H1 (cell line): ENCODE data around the gene SLC12A2. TPM values are rescaled to one million over a fixed set of nuclear protein-coding genes. Genes with fewer than 3 reads are reported as not detected.

Experiments used
- CTCF ChIA-PET: fragments of 300-600 bp; sonication (Branson Sonifier 250); formaldehyde crosslinking; loops from one replicate; lab custom pipeline; 2021; ENCODE audit not compliant: partially characterized antibody; lab: Charles Lee
- POLR2A ChIA-PET: fragments of 300-600 bp; sonication (Branson Sonifier 250); formaldehyde crosslinking; loops from one replicate; lab custom pipeline; 2021; ENCODE audit warnings: inconsistent platforms; ENCODE audit not compliant: partially characterized antibody; lab: Charles Lee
- DNase-seq, 2 experiments: peaks; one replicate each; pipeline versions ENCODE4 v3.0.0 to v3.0.0-alpha.2; 2010 to 2022; ENCODE audit warnings: low spot score in 2 of 2, low read depth in 1 of 2, mixed read lengths in 1 of 2
- FAIRE-seq: peaks from 2 replicates; lab custom pipeline; 2011; peaks lifted over from hg19 to GRCh38; lab: Jason Lieb, UNC
- H2AFZ ChIP-seq: 2 replicates; pipeline ENCODE4 v1.8.1; 2012; ENCODE audit warnings: low read length, inconsistent platforms
- H2AK5ac ChIP-seq: 2 replicates; pipeline ENCODE4 v1.6.1; 2013; ENCODE audit warnings: low read depth, low read length
- H2BK120ac ChIP-seq: replicated peaks from 2 replicates; pipeline ENCODE3; 2013; ENCODE audit warnings: low read depth, low read length, inconsistent platforms
- H2BK12ac ChIP-seq: 2 replicates; pipeline ENCODE4 v1.6.1; 2013; ENCODE audit warnings: low read depth, low read length
- H2BK15ac ChIP-seq: 2 replicates; pipeline ENCODE4 v1.6.1; 2013; ENCODE audit warnings: low read length
- H2BK20ac ChIP-seq: 2 replicates; pipeline ENCODE4 v1.6.1; 2013; ENCODE audit warnings: low read length
- H2BK5ac ChIP-seq: 2 replicates; pipeline ENCODE4 v1.6.1; 2013; ENCODE audit warnings: low read depth, low read length
- H3K14ac ChIP-seq: 2 replicates; pipeline ENCODE4 v1.6.1; 2013; ENCODE audit warnings: inconsistent platforms; ENCODE audit not compliant: insufficient read length
- H3K18ac ChIP-seq: 2 replicates; pipeline ENCODE4 v1.6.1; 2013; ENCODE audit warnings: low read length; ENCODE audit errors: extremely low read depth
- H3K23ac ChIP-seq: 2 replicates; pipeline ENCODE4 v1.6.1; 2013; ENCODE audit warnings: inconsistent platforms; ENCODE audit not compliant: insufficient read length
- H3K23me2 ChIP-seq: 2 replicates; pipeline ENCODE4 v1.6.1; 2013; ENCODE audit warnings: low read depth, low read length
- H3K27ac ChIP-seq: 2 replicates; pipeline ENCODE4 v1.6.1; 2011; ENCODE audit warnings: low read depth, low read length, inconsistent platforms
- H3K27me3 ChIP-seq, 4 experiments: replicated peaks in 1 of 4; 1 replicate in 1 of 4; 2 replicates in 3 of 4; pipeline versions ENCODE4 v1.6.1 to v1.8.1; 2011 to 2013; ENCODE audit warnings: low read length in 3 of 4, mild to moderate bottlenecking in 3 of 4, inconsistent platforms in 2 of 4, mixed read lengths in 2 of 4, moderate library complexity in 1 of 4; ENCODE audit not compliant: control insufficient read depth in 3 of 4, insufficient read depth in 3 of 4; ENCODE audit errors: extremely low read depth in 1 of 4
- H3K36me3 ChIP-seq, 4 experiments: 2 replicates each; pipeline versions ENCODE4 v1.6.1 to v1.8.1; 2011 to 2013; ENCODE audit warnings: mild to moderate bottlenecking in 4 of 4, low read length in 3 of 4, moderate library complexity in 2 of 4, control low read depth in 1 of 4, inconsistent platforms in 1 of 4; ENCODE audit not compliant: insufficient read depth in 4 of 4, control insufficient read depth in 2 of 4
- H3K4ac ChIP-seq: replicated peaks from 2 replicates; pipeline ENCODE3; 2013; ENCODE audit warnings: low read length, low read depth, mixed read lengths, inconsistent platforms; ENCODE audit not compliant: insufficient read length
- H3K4me1 ChIP-seq, 4 experiments: replicated peaks in 1 of 4; 1 replicate in 1 of 4; 2 replicates in 3 of 4; pipeline versions ENCODE4 v1.6.1 to v1.8.1; 2011 to 2013; ENCODE audit warnings: low read length in 3 of 4, inconsistent platforms in 2 of 4, mixed read lengths in 1 of 4; ENCODE audit not compliant: insufficient read depth in 4 of 4, control insufficient read depth in 3 of 4
- H3K4me2 ChIP-seq, 2 experiments: 2 replicates each; pipeline versions ENCODE4 v1.6.1 to v1.8.1; 2011 to 2013; ENCODE audit warnings: low read depth in 2 of 2, low read length in 2 of 2, control low read depth in 1 of 2, inconsistent platforms in 1 of 2, mild to moderate bottlenecking in 1 of 2; ENCODE audit not compliant: insufficient read depth in 1 of 2
- H3K4me3 ChIP-seq, 4 experiments: fragments of 200-600, 300-600 bp in 1 of 4; sonication (generic), shearing (Covaris generic), sonication (Bioruptor Twin) in 1 of 4; 2 replicates each; pipeline versions ENCODE4 v1.5.1 to v1.8.1; 2011 to 2016; ENCODE audit warnings: low read length in 4 of 4, low read depth in 3 of 4, control low read depth in 2 of 4, inconsistent platforms in 2 of 4, mild to moderate bottlenecking in 2 of 4, mixed read lengths in 1 of 4, moderate library complexity in 1 of 4; ENCODE audit not compliant: insufficient read depth in 2 of 4; ENCODE audit errors: extremely low read depth in 1 of 4
- H3K56ac ChIP-seq: replicated peaks from 2 replicates; pipeline ENCODE3; 2013; ENCODE audit warnings: low read depth, mild to moderate bottlenecking, mixed read lengths, low read length, inconsistent platforms; ENCODE audit not compliant: insufficient read length
- H3K79me1 ChIP-seq: 2 replicates; pipeline ENCODE4 v1.6.1; 2013; ENCODE audit warnings: low read depth, low read length, control low read depth
- H3K79me2 ChIP-seq, 2 experiments: 2 replicates each; pipeline versions ENCODE4 v1.6.1 to v1.8.1; 2012 to 2013; ENCODE audit warnings: low read length in 2 of 2, mild to moderate bottlenecking in 2 of 2, inconsistent platforms in 1 of 2; ENCODE audit not compliant: insufficient read depth in 2 of 2, control insufficient read depth in 1 of 2
- H3K9ac ChIP-seq, 4 experiments: replicated peaks in 1 of 4; 1 replicate in 1 of 4; 2 replicates in 3 of 4; pipeline versions ENCODE4 v1.6.1 to v1.8.1; 2011 to 2013; ENCODE audit warnings: low read depth in 3 of 4, low read length in 3 of 4, control low read depth in 2 of 4, mild to moderate bottlenecking in 2 of 4, moderate library complexity in 2 of 4, inconsistent platforms in 1 of 4; ENCODE audit errors: extremely low read depth in 1 of 4
- H3K9me3 ChIP-seq, 2 experiments: 2 replicates each; pipeline versions ENCODE4 v1.6.1 to v1.8.1; 2012 to 2013; ENCODE audit warnings: mild to moderate bottlenecking in 2 of 2, moderate library complexity in 2 of 2, control low read depth in 1 of 2, inconsistent platforms in 1 of 2, low read depth in 1 of 2, low read length in 1 of 2, mixed read lengths in 1 of 2; ENCODE audit not compliant: insufficient read depth in 2 of 2
- H4K20me1 ChIP-seq, 2 experiments: replicated peaks in 1 of 2; 2 replicates each; pipeline versions ENCODE3 to v1.8.1; 2011 to 2013; ENCODE audit warnings: inconsistent platforms in 2 of 2, low read length in 2 of 2, mild to moderate bottlenecking in 1 of 2; ENCODE audit not compliant: insufficient read depth in 2 of 2, control insufficient read depth in 1 of 2
- H4K5ac ChIP-seq: 2 replicates; pipeline ENCODE4 v1.6.1; 2013; ENCODE audit warnings: low read length, low read depth, mixed read lengths, inconsistent platforms; ENCODE audit not compliant: insufficient read length
- H4K8ac ChIP-seq: 2 replicates; pipeline ENCODE4 v1.8.0; 2013; ENCODE audit warnings: mild to moderate bottlenecking, moderate library complexity, low read length, inconsistent platforms; ENCODE audit not compliant: insufficient read depth; ENCODE audit errors: extremely low read depth
- H4K91ac ChIP-seq: replicated peaks from 2 replicates; pipeline ENCODE3; 2013; ENCODE audit warnings: low read length, mixed read lengths, inconsistent platforms; ENCODE audit not compliant: insufficient read length
- NRF1 ChIP-seq: IDR thresholded peaks from 2 replicates; pipeline ENCODE4 v1.6.1; 2011; ENCODE audit warnings: mild to moderate bottlenecking, low read depth, low read length, improper control_type of control experiment
- WGBS, 2 experiments: shearing (Covaris generic) in 1 of 2; methylation state at CpG; one replicate each; pipeline versions ENCODE4 v1.1.6 to v1.1.7; 2013 to 2015; ENCODE audit warnings: low lambda C conversion rate in 2 of 2, mixed read lengths in 2 of 2, inconsistent platforms in 1 of 2, low coverage in 1 of 2, missing lambda C conversion rate in 1 of 2; ENCODE audit not compliant: insufficient replicate concordance in 2 of 2, insufficient coverage in 1 of 2, insufficient read length in 1 of 2; ENCODE audit errors: extremely low coverage in 1 of 2, missing lambda C conversion rate in 1 of 2; 5-methylcytosine and 5-hydroxymethylcytosine counted together
- polyA plus RNA-seq, 7 experiments: library from polyadenylated mRNA; depleted of rRNA in 3 of 7; stranded (reverse) in 5 of 7; unstranded in 2 of 7; fragments of >200 nt in 5 of 7; fragments of 200-250 nt in 2 of 7; gene quantifications; 1 replicate in 5 of 7; 2 replicates in 1 of 7; 4 replicates in 1 of 7; pipeline versions ENCODE4 v1.2.1 to v1.2.3, GENCODE V29; 2011 to 2013; ENCODE audit warnings: missing spikeins in 2 of 7, mixed read lengths in 2 of 7
- total RNA-seq: library from RNA; stranded (reverse); fragmentation: NEBNext Ultra II Directional; extraction: Animal tissue kit (Norgen Biotek cat#: 25700); gene quantifications from 2 replicates; pipeline ENCODE4 v1.2.1, GENCODE V29; 2021

The SLC12A2 gene
- total and polyA plus RNA-seq, 2 of the 8 experiments (the other 6 are each of a cell fraction or from before 2014, with no cell fraction given): 2.6 to 16.2 TPM

DNA sequence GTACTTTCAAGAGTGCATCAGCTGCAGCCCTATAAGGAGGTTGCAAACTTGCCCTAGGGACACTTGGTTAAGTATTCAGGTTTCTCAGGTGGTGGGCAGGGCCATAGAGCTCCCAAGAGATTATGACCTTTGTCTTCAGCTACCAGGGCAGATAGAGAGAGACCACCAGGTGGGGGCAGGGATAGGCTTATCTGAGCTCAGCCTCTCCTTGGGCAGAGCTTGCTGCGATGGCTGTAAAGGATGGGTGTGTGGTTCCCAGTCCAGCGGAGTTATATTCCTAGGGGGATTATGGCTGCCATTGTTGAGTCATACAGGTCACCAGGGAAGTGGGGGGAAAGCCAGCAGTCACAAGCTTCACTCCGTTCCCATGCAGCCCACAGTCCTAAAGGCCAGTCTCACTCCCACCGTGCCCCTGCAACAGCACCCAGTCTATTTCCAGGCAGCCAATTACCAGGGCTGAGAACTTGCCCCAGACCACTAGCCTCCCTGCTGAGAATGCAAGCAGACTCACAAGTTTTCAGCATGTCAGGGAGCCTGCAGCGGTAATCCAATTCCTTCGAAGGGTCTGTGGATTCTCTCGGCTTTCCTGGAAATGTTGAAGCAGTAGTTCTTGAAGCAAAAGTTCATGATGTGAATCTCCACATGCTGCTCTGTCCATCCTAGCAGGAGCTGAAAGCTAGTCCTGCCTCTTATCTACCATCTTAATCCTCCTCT is 151.5 kb downstream of the SLC12A2 start:
- CTCF ChIA-PET: no interaction called here
- Histone ChIP-seq H2AK5ac (no peak overlapping the region), H2BK20ac (no peak overlapping the region), H3K56ac (no peak overlapping the region), H3K9me3 (no peaks in the 10 kb centered on the region), H3K36me3 (no peaks in the 10 kb centered on the region), H2BK15ac (no peak overlapping the region), H3K4me2 (no peak overlapping the region), H3K27me3 (no peaks in the 10 kb centered on the region), H2BK5ac (no peak overlapping the region), H4K20me1 (no peaks in the 10 kb centered on the region), H3K79me2 (no peaks in the 10 kb centered on the region), H3K23me2 (no peaks in the 10 kb centered on the region), H3K14ac (no peak overlapping the region), H3K9ac (no peak overlapping the region), H3K4ac (no peak overlapping the region), H3K23ac (no peak overlapping the region), H4K8ac (no peak overlapping the region), H4K5ac (no peak overlapping the region), H3K4me3 (no peak overlapping the region), H3K27ac (no peak overlapping the region), H2AFZ (peak overlapping the region; percentile 50; the same call in 1 of the 2 replicates), H3K4me1 (no peaks in the 10 kb centered on the region), H3K79me1 (no peaks in the 10 kb centered on the region), H4K91ac (no peak overlapping the region), H3K18ac (no peak overlapping the region), H2BK120ac (no peak overlapping the region), H2BK12ac (no peak overlapping the region)
- POLR2A ChIA-PET: no interaction called here
- FAIRE-seq: no peak
- no peak for TF ChIP-seq NRF1
- 98% methylated on average over 7 of the region's 7 CpGs; no CpG with 5 or more reads in 1 of the 2 experiments for WGBS, 2 experiments
- DNase-seq: no peak
